GM03348 (cell line): Measurements from ENCODE around the gene VILL.

Experiments used
- DNase-seq: peaks from one replicate; pipeline ENCODE4 v3.0.0; 2012; ENCODE audit warnings: low spot score

The VILL gene

DNA sequence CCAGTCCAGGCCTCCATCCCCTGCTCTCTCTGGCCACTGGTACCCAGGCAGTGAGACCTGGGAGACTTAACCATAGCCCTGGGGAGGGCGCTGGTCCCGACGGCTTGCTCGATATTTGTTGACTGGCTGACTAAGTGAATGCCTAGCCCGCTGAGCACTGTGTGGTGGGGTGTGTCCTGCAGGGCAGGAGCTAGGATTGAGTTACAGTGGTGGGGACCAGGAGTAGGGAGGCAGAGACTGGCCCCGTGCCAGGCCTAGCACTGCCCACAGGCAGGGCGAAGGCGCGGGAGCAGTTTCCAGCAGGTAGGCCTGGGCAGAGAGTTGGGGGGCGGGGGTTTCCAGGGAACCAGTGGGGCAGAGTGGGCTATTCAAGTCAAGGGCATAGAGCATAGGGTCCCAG lies at the start of gene VILL:
Gene VILL (plus strand): TSS at position 260 of the 400 bp plus-strand sequence. CDS start 2,887 bp downstream, outside the sequence.
- DNase-seq, result no peak

GRCh38 chr3:37941608-37942508 lies 48.7 kb upstream of the VILL start:
- DNase-seq, result no peak

DNA sequence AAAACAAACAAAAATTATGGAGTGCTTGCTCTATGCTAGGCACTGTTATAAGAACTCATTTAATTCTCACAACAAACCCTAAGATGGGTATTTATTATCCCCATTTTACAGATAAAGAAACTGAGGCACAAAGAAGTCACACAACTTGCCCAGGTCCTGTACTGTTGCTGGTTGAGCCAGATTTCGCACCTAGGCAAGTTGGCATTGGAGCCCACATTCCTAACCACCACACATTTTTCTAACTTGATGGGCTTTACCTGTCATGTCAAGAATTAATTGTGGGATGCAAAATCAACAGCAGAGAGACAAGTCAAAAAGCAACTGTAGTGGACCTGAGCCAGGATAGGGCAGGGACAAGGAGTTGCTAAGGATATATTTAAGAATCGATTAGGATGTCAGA lies 47.9 kb upstream of the VILL start:
- DNase-seq, result no peak

DNA sequence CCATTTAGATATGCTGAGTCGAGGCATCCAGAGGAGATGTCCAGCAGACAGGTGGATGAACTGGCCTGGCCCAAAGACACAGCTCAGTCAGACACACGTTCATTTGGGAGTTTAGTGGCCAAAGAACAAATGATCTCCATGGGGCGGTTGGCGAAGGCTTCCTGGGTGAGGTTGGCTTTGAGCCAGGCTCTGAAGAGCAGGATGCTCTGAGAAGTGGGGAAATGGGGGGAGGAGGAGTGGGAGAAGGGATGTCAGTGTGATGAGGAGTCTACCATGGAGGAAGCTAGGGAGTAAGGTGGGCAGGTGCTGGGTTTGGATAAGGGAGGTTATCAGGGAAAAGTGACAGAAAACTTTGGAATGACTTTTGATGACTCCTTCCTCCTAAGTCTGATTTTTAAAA lies 47.5 kb upstream of the VILL start:
- DNase-seq, result no peak

GRCh38 chr3:37943631-37944314 lies 46.8 kb upstream of the VILL start:
- DNase-seq, result no peak

GRCh38 chr3:37944391-37944842 lies 46.2 kb upstream of the VILL start:
- DNase-seq, result no peak

DNA sequence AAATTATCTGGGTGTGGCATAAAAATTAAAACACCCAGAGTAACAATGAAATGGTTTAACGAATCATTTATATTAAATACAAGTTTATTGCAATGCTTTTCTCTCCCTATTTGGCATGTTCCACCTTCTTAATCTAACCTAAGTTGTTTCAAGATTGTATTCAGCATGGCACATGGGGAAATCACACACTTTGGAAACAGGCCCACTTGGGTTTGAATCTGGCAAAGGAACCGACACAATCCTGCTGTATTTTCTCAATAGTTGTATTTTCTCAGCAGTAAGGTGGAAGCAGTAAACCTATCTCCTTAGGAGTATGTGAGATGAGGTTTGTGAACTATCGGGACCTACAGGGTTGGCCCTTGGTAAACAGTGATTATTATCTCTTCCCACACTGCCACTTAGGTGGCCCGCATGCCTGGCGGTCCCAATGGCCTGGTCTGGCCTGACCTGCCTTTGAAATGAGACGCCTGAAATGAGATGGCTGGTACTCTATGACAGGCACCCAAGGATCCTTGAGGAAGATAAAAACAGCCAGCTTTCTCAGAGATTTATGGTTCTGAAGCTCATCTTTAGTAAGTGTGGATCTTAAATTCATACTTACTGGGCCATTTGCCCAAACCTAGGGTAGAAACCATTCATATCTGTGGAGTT lies 45.3 kb upstream of the VILL start:
- no peak for DNase-seq

DNA sequence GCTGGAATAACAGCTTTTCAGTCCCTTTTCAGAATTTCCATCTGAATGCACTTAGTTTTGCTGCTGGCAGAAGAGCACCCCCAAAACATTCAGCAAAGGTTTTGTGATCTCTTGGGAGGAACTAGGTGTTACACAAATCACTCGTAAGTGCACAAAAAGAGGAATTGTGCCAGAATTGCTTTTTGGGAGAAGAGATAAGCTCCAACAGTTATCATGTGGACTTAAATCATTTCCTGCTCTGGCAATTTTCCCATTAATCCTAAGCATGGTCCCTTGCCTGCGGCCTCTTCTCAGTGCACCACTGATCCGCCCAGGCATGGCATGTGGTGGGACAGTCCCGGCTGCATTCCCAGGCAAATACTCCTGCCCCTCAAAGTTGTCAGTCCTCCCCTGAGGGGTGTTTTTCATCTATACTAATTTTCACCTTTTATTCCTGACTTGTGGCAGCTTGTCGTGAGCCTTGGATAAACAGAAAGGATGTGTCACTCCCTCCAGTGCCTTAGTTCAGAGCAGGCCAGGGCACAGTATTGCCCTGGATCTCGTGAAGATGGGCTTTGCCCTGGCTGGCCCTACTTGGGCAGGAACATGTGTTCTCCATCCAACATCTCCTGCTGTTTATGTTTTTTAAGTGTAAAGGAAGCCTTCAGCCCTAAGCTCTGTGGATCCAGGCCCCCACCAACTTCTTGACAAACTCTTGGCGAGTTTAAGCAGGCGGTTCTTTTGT lies 44.6 kb upstream of the VILL start:
- peak; percentile 31 for DNase-seq

GRCh38 chr3:37946531-37946889 lies 44.1 kb upstream of the VILL start:
- no peak for DNase-seq

DNA sequence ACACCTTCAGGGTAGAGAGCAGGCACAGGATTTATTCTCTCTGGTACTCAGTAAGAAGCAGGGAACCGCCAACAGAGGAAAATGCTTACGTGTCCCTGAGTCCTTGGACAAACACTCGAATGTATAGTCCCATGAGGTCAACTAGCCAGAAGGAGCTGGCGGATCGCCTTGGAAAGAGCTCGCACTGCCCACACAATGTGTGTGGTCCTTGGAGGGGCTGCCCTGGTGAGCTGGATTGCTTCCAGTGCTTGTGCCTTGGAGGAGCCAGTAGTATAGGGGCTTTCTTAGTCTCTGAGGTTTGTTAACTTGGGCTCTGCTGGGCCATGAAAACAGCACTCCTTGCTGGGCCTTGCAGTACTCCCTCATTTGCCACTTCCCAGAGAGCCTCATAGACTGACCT lies 40.7 kb upstream of the VILL start:
- DNase-seq, result no peak

DNA sequence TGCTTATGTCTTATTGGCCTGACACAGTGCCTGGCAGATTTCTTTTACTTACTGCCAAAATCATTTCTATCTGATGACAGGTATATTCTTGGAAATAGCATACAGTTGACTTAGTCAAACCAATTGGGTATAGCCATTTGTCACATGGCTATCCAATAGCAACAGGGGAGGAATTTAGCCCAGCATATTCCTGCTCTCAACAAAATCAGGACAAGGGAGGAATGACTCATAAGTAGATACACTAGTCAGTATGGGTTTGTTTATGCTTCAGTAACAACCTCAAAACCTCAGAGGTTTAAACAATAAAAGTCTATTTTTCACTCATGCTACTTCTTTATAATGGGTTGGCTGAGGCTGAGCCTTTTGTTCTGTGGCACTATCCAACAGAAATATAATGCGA lies 38.0 kb upstream of the VILL start:
- no peak for DNase-seq

DNA sequence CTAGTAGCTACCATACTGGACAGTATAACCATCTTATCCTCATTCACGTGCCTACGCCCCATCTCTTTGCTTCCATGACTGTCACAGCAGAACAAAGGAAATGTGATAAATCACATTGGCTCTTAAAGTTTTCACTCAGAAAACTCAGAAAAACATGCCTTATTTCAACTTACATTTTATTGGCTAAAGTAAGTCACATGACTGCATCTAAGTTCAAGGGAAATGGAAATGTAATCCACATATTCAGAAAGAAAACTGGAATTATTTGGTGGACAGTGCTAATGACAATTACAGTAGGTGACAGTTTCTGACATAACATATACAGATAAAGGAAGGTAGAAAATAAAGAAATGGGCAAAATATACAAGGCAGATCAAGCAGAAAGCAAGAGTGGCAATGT lies 37.4 kb upstream of the VILL start:
- DNase-seq, result no peak

DNA sequence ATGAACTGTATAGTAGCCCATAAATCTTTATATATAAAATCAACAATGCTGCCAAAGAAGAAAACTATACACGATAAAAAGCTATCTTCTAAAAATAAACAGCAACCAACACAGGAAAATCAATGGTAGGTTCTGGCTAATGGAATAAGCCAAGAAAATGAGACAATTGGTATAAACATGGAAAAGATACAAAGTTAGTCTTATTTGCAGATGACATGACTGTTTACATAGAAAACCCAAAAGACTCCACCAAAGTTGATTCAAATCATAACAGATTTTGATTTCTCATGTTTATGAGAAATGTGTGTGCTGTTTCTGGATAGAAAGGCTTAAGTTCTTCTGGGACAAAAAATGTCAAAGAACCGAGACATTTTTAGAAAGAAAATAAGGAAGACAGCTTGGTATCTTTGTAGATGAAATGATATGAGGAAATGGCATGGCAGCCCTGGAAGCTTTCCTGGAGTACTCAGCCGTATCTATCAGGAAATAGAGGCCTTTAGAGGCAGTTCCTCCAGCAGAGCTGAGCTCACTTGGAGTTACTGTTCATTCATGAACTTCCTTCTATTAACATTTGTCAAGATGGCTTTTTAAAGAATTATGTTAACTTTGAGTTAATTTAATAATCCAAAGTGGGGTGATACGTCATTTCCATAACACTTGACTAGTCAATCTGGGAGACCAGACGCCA lies 36.7 kb upstream of the VILL start:
- DNase-seq, result no peak

GRCh38 chr3:37954881-37955280 lies 35.7 kb upstream of the VILL start:
- no peak for DNase-seq

DNA sequence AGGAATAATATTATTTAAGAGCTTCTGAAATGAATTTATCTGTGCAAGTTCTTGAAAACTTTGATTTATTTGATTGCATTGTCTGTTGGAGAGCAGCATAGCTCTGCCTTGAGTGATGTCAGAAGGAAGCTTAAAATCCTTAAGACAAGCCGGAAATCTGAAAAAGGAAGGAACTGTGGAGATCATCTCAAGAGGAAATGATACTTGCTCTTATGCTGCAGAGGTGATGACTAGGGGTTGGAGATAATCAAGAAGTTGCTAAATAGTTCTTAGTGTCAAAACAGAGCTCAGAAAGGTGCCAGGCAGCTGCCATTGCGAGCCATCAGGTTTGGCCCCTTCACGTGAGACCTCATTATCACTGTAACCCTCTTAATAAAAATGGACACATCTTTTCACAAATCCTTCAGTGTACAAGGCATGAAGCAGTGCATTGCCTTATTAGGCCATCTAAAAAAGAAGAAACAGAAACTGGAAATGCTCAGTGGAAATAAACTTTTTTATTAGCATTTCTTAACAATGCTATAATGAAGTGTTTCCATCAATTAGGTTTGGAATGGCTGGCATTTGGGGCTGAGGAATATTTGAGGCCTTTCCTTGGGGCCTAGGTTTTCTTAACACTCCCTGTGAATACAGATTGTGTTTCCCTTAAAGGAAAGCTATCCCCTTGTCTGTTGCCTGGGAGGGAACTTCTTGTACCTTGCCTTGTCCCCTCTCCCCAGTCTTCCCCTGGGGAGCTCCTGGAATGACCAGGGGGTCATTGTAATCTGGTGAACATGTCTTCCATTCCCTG lies 34.5 kb upstream of the VILL start:
- DNase-seq, result no peak

DNA sequence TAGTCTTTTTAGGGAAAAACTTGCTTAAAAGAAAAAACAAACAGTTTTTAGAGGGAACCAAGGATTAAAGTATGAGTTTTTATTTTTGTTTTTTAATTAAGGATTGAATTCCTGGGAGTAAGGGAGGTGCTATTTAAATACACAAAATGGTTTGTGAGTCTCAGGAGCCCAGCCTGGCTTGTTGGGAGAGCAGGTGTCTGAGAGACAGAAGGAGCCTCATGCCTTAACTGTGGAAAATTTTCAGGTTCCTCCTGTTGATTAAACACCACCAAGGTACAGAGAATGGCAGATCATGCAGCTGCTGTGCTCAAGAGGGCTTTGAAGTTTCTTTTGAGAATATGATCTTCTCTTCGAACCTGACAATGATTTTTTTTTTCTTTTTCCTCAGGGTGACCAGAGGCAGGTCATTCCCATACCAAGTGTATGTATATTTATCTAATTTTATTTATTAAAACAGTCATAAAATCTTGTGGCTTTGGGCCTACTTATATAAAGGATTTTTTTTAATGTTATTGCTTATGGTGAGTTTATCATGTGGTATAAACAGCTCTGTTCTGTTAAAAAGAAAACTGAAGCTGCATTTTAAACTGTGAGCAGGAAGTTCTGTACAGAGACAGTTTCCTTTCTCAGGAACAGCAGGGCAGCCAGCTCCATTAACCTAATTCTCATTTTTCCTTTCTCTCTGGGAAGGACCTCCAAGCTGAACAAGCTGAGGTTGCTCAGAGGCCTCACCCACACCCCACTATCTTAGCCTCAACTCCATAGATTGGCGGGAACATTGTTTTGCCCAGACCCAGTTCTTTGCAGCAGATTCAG lies 33.7 kb upstream of the VILL start:
- no peak for DNase-seq

GRCh38 chr3:37957539-37957936 lies 33.0 kb upstream of the VILL start:
- no peak for DNase-seq

- DNase-seq, result no peak
Measured at GRCh38 chr3:37961622-37962431, 28.8 kb upstream of the VILL start.

DNA sequence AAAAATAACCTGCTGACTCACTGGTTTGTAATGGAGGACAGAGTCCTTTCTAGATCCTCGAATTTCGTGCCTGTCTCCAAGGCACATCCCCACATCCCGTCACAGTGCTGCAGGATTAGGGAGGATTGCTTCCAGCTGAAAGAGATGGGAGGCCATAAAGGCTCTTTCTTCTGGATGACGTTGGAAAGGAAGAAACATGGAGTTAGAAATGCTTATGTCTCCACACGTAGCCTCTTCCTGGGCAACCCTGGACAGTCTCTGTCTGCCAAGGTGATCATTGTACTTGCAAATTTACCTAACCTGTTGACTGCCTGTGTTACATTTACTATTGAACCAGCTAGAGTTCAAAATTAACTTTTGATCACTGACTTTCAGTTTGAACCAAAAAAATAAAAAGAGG lies 27.6 kb upstream of the VILL start:
- peak; percentile 67 for DNase-seq
